Measurements from ENCODE around the gene SPATA3.

The SPATA3 gene

DNA sequence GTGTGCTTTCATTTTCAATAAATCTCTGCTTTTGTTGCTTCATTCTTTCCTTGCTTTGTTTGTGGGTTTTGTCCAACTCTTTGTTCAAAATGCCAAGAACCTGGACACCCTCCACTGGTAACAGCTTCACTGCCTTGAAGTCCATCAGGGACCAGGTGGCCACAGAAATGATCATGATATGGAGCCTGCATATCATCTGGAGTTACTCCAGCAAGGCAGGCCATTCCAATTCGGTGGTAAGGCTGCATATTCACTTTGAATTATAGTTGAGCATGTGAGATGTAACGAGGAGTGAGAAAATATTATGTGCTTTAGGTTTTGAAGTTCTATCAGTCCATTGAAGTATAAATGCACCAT is 26.3 kb upstream of the SPATA3 start:
- TF ChIP-seq ZNF16 (tag by site-specific recombination; IDR thresholded peaks at IDR 0.05; ENCODE audit: low read depth), result no peak
- TF ChIP-seq ZNF394 (tag by site-specific recombination; IDR thresholded peaks at IDR 0.05; ENCODE audit: borderline replicate concordance), result no peak
- no peak for TF ChIP-seq ZFHX2 (tag by site-specific recombination; conservative IDR thresholded peaks at IDR 0.05)
- TF ChIP-seq ZNF37A (tag by site-specific recombination; IDR thresholded peaks at IDR 0.05), result no peak
- no peak for TF ChIP-seq ZNF624 (tag by site-specific recombination; IDR thresholded peaks at IDR 0.05)
- no peak for TF ChIP-seq ZNF830 (tag by site-specific recombination; IDR thresholded peaks at IDR 0.05; ENCODE audit: low read depth)
- TF ChIP-seq EGR2 (tag by site-specific recombination; IDR thresholded peaks at IDR 0.05; ENCODE audit: low read depth), result no peak
- no peak for TF ChIP-seq ZNF155 (tag by site-specific recombination; IDR thresholded peaks at IDR 0.05)
- Histone ChIP-seq H3K4me1 (ENCODE audit: control insufficient read depth, insufficient read depth, low read length) (no peaks in the 10 kb centered on the region), H3K36me3 (ENCODE audit: control insufficient read depth in 2 of 2, insufficient read depth in 1 of 2, low read length in 2 of 2) (no peaks in the 10 kb centered on the region), H3K4me3 (ENCODE audit: low read depth, low read length) (no peak overlapping the region), H3K9me3 (ENCODE audit: control insufficient read depth, insufficient read depth, low read depth, low read length) (no peaks in the 10 kb centered on the region), H3K27ac (ENCODE audit: extremely low read depth, low read depth, low read length) (no peak overlapping the region)
- CTCF ChIA-PET, result interaction anchor here (1.3 kb wide), 1 partner anchor 56 kb away, joined by 3 read pairs; no protein-coding TSS in a partner anchor
- POLR2A ChIA-PET, result no interaction called here

DNA sequence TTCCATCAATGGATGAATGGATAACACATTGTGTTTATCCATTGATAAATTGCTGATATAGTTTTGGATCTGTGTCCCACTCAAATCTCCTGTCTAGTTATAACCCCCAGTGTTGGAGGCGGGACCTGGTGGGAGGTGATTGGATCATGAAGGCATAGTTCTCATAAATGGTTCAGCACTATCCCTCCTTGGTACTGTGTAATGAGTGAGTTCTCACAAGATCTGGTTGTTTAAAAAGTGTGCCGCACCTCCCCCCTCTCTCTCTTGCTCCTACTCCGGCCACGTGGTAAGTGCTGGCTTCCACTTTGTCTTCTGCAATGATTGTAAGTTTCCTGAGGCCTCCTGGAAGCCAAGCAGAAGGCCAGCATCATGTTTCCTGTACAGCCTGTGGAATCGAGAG is 23.9 kb upstream of the SPATA3 start:
- ChIA-PET CTCF (interaction anchor here (0.8 kb wide), 1 partner anchor 16 kb away, joined by 3 read pairs; no protein-coding TSS in a partner anchor), POLR2A (no interaction called here)
- Histone ChIP-seq H3K36me3 (ENCODE audit: control insufficient read depth in 2 of 2, insufficient read depth in 1 of 2, low read length in 2 of 2) (no peaks in the 10 kb centered on the region), H3K27ac (ENCODE audit: extremely low read depth, low read depth, low read length) (no peak overlapping the region), H3K4me3 (ENCODE audit: low read depth, low read length) (no peak overlapping the region), H3K9me3 (ENCODE audit: control insufficient read depth, insufficient read depth, low read depth, low read length) (no peaks in the 10 kb centered on the region), H3K4me1 (ENCODE audit: control insufficient read depth, insufficient read depth, low read length) (no peaks in the 10 kb centered on the region)
- TF ChIP-seq ZNF544 (tag by site-specific recombination; IDR thresholded peaks at IDR 0.05) (no peak), HOXD13 (CRISPR knock-in tag; IDR thresholded peaks at IDR 0.05; ENCODE audit: borderline replicate concordance) (no peak), ZNF837 (tag by site-specific recombination; IDR thresholded peaks at IDR 0.05) (no peak), ZNF571 (tag by site-specific recombination; IDR thresholded peaks at IDR 0.05) (no peak), ZNF350 (tag by site-specific recombination; IDR thresholded peaks at IDR 0.05) (no peak), ZBTB7A (tag by site-specific recombination; IDR thresholded peaks at IDR 0.05; ENCODE audit: low read depth) (no peak), ZNF266 (tag by site-specific recombination; IDR thresholded peaks at IDR 0.05; ENCODE audit: low read depth) (no peak), ZNF16 (tag by site-specific recombination; IDR thresholded peaks at IDR 0.05; ENCODE audit: low read depth) (no peak)
- TF ChIP-seq, protein P1, sequence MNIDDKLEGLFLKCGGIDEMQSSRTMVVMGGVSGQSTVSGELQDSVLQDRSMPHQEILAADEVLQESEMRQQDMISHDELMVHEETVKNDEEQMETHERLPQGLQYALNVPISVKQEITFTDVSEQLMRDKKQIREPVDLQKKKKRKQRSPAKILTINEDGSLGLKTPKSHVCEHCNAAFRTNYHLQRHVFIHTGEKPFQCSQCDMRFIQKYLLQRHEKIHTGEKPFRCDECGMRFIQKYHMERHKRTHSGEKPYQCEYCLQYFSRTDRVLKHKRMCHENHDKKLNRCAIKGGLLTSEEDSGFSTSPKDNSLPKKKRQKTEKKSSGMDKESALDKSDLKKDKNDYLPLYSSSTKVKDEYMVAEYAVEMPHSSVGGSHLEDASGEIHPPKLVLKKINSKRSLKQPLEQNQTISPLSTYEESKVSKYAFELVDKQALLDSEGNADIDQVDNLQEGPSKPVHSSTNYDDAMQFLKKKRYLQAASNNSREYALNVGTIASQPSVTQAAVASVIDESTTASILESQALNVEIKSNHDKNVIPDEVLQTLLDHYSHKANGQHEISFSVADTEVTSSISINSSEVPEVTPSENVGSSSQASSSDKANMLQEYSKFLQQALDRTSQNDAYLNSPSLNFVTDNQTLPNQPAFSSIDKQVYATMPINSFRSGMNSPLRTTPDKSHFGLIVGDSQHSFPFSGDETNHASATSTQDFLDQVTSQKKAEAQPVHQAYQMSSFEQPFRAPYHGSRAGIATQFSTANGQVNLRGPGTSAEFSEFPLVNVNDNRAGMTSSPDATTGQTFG (tag by site-specific recombination; IDR thresholded peaks at IDR 0.05; ENCODE audit: borderline replicate concordance), result no peak

DNA sequence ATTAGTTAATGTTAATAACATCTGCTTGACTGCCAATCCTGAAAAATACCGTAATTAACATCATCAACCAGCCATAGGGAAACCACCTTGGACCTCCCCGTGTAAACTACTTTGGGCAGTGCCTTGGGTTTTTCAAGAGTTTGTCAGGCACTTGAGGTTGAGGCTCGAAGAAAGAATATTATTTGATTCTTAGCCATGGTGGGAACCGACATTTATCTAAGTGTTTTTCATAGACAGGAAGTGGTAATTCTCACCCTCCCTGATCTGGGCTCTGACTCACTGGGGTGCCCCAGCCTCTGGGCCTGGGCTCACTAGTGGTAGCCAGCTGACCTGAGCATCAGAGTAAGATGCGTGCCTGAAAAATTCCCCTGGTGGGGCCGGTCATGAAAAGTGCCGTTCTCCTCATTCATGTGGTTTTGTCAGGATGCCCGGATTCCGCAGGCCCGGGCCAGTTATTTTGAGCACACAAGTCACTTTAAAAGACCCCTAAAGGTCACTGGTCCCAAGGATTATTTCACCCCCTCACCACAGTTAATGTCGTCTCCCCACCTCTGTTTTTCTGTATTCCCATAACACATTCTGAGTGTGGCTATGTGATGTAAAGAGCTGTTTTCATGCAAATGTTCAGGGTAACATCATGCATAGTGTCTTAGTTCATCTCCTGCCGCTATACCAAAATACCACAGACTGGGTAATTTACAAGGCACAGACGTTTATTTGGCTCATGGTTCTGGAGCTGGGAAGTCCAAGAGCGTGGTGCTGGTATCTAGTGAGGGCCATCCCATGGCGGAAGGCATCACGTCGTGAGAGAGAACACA is 21.6 kb upstream of the SPATA3 start:
- CTCF ChIA-PET, result interaction anchor here (0.5 to 1.7 kb wide), 2 partner anchors 13 to 51 kb away, joined by 3 to 13 read pairs; no protein-coding TSS in a partner anchor
- H3K9me3 ChIP-seq (ENCODE audit: control insufficient read depth, insufficient read depth, low read depth, low read length), result no peaks in the 10 kb centered on the region
- TF ChIP-seq ZNF112 (tag by site-specific recombination; IDR thresholded peaks at IDR 0.05) (no peak), ZNF792 (tag by site-specific recombination; IDR thresholded peaks at IDR 0.05) (no peak)
- TF ChIP-seq, protein P2, sequence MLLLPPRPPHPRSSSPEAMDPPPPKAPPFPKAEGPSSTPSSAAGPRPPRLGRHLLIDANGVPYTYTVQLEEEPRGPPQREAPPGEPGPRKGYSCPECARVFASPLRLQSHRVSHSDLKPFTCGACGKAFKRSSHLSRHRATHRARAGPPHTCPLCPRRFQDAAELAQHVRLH (tag by site-specific recombination; IDR thresholded peaks at IDR 0.05), result no peak
- H3K27ac ChIP-seq (ENCODE audit: extremely low read depth, low read depth, low read length), result no peak overlapping the region
- H3K4me1 ChIP-seq (ENCODE audit: control insufficient read depth, insufficient read depth, low read length), result no peaks in the 10 kb centered on the region
- H3K36me3 ChIP-seq (ENCODE audit: control insufficient read depth in 2 of 2, insufficient read depth in 1 of 2, low read length in 2 of 2), result no peaks in the 10 kb centered on the region
- H3K4me3 ChIP-seq (ENCODE audit: low read depth, low read length), result no peak overlapping the region
- POLR2A ChIA-PET, result no interaction called here

Measured in HEK293 (cell line).